ENCODE results near the gene NFAT5.

NFAT5 gene

DNA sequence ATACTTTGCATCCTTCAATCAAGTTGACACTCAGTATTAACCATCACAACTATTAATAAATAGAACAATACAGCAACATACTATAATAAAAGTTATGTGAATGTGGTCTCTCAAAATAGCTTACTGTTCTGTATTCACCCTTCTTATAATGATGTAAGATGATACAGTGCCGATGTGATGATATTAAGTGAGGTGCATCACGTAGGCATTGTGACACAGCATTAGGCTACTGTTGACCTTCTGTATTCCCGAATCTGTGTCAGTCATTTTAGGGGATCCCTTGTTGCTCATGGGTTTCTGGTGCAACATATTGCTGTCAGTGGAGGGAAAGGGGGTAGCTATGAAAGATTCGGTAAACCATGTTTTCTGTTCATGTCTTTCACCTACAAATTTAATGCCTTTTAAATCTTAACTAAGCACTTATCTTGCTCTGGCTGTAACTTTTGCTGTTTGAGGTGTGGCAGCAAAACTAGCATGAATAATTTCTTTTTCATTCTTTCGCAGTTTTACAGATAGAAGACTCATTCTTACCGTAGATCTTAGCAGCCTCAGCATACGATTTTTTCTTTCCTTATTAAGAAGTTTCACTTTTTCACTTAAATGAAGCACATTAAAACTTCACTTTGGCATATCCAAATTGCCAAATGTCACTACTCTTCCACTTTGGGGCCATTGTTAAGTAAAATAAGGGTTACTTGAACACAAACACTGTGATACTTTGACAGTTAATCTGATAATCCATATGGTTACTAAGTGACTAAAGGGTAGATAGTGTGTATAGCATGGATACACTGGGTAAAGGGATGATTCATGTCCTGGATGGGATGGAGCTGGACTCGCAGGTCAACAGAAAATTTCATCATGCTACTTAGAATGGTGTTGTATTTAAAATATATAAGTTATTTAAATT is 29.6 kb downstream of the NFAT5 start:
- peak; percentile 57 for DNase-seq (ENCODE audit: low read depth, low spot score)
- H3K4me3 ChIP-seq (ENCODE audit: low read depth, low read length): no peak overlapping the region
- TF ChIP-seq, protein P1, sequence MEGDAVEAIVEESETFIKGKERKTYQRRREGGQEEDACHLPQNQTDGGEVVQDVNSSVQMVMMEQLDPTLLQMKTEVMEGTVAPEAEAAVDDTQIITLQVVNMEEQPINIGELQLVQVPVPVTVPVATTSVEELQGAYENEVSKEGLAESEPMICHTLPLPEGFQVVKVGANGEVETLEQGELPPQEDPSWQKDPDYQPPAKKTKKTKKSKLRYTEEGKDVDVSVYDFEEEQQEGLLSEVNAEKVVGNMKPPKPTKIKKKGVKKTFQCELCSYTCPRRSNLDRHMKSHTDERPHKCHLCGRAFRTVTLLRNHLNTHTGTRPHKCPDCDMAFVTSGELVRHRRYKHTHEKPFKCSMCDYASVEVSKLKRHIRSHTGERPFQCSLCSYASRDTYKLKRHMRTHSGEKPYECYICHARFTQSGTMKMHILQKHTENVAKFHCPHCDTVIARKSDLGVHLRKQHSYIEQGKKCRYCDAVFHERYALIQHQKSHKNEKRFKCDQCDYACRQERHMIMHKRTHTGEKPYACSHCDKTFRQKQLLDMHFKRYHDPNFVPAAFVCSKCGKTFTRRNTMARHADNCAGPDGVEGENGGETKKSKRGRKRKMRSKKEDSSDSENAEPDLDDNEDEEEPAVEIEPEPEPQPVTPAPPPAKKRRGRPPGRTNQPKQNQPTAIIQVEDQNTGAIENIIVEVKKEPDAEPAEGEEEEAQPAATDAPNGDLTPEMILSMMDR (IDR thresholded peaks at IDR 0.05; ENCODE audit: low read depth, low read length): no peak
- in situ Hi-C loops (cut with HindIII; ENCODE audit: low sequenced_read_pairs): no loop called here

GRCh38 chr16:69596801-69597200 is 31.0 kb downstream of the NFAT5 start:
- no peak overlapping the region for H3K4me3 ChIP-seq (ENCODE audit: low read depth, low read length)
- in situ Hi-C loops (cut with HindIII; ENCODE audit: low sequenced_read_pairs): no loop called here
- TF ChIP-seq, protein P1 (IDR thresholded peaks at IDR 0.05; ENCODE audit: low read depth, low read length): no peak
- DNase-seq (ENCODE audit: low read depth, low spot score): no peak

GRCh38 chr16:69598045-69598444 is 32.3 kb downstream of the NFAT5 start:
- H3K4me3 ChIP-seq (ENCODE audit: low read depth, low read length): no peak overlapping the region
- no peak for DNase-seq (ENCODE audit: low read depth, low spot score)
- in situ Hi-C loops (cut with HindIII; ENCODE audit: low sequenced_read_pairs): no loop called here
- TF ChIP-seq, protein P1 (IDR thresholded peaks at IDR 0.05; ENCODE audit: low read depth, low read length): no peak

DNA sequence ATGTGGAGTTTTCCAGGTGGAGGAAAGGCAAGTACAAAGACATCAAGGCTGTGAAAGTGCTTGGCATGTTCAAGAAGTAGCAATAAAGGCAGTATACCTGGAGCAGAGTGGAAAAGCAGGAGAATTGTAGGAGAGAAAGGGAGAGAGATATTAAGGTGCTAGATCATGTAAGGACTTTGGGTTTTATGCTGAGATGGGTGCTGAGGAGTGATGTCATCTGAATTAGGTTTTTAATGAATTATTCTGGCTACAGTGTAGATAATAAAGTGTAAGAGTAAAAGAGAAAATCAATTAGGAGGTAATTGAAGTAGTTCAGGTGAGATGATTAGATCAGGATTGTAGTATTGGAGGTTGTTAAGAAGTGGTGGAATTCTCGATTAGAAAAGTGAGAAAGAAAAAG is 34.0 kb downstream of the NFAT5 start:
- in situ Hi-C loops (cut with HindIII; ENCODE audit: low sequenced_read_pairs): no loop called here
- TF ChIP-seq, protein P1 (IDR thresholded peaks at IDR 0.05; ENCODE audit: low read depth, low read length): no peak
- no peak for DNase-seq (ENCODE audit: low read depth, low spot score)
- H3K4me3 ChIP-seq (ENCODE audit: low read depth, low read length): no peak overlapping the region

DNA sequence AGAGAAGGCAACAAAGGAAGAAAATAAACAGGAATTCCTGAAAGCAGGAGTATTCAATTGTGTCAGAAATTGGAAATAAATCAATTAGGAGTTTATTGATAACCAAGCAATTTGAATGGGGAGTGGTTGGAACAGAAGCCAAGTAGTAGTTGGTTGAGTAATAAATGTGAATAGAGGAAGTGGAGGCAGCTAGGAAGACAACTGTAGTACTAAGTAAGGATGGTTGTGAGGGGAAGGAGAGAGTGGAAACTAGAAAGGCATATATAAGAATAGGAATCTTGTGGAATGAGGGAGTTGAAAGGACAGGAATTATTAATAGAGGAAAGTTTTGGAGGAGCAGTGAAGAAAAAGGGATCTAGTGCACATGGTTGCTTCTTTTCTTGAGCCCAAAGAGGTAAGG is 34.4 kb downstream of the NFAT5 start:
- no peak for DNase-seq (ENCODE audit: low read depth, low spot score)
- TF ChIP-seq, protein P1 (IDR thresholded peaks at IDR 0.05; ENCODE audit: low read depth, low read length): no peak
- H3K4me3 ChIP-seq (ENCODE audit: low read depth, low read length): no peak overlapping the region
- in situ Hi-C loops (cut with HindIII; ENCODE audit: low sequenced_read_pairs): no loop called here

DNA sequence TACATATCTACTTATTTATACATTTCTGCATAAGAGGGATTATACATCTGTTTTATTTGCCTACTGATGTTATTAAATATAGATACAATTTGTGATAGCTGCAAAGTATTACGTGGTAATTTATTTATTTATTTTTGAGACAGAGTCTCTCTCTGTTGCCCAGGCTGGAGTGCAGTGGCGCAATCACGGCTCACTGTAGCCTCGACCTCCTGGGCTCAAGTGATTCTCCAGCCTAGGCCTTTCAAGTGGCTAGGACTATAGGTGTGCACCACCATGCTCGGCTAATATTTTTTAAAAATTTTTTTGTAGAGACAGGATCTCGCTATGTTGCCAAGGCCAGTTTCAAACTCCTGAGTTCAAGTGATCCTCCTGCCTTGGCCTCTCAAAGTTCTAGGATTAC is 35.5 kb downstream of the NFAT5 start:
- no peak for DNase-seq (ENCODE audit: low read depth, low spot score)
- H3K4me3 ChIP-seq (ENCODE audit: low read depth, low read length): no peak overlapping the region
- in situ Hi-C loops (cut with HindIII; ENCODE audit: low sequenced_read_pairs): no loop called here
- TF ChIP-seq, protein P1 (IDR thresholded peaks at IDR 0.05; ENCODE audit: low read depth, low read length): no peak

Data from astrocyte of the spinal cord (primary cell).